Measurements from ENCODE around the gene AQP2.
A peak's percentile ranks its signal among the peaks of the same experiment; 100 is the strongest.

Gene AQP2

DNA sequence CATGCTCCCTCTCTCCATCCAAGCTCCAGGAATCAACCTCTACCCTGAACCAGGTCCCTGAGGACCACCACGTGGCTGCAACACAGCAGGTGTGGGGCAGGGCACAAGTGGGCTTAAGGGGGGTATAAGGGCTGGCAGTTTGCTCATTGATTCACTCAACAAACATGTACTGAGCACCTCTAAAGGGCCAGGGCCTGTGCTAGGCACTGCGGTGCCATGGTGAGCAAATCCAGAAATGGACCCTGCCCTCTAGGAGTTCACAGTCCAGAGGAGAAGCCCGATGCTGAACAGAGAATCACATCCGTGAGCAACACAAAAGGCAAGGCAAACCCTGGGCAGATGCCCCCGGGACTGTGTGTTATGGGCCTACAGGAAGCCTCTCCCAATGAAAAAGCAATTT is 6.5 kb upstream of the AQP2 start:
- no peaks in the 10 kb centered on the region for H3K27me3 ChIP-seq (ENCODE audit: control insufficient read depth, low read length)
- no peaks in the 10 kb centered on the region for H3K36me3 ChIP-seq (ENCODE audit: control insufficient read depth, low read length)
- H3K9me2 ChIP-seq (replicated peaks; ENCODE audit: control insufficient read depth, low read length), result no peaks in the 10 kb centered on the region
- 0 out of 2 replicates have a peak, but pooled peaks cover 2% of the 10 kb centered on the region for H3F3A ChIP-seq (ENCODE audit: control insufficient read depth, insufficient read depth)
- no peaks in the 10 kb centered on the region for H3K9me3 ChIP-seq (ENCODE audit: control insufficient read depth, insufficient read depth, low read length)
- no peaks in the 10 kb centered on the region for H3K79me2 ChIP-seq (ENCODE audit: control insufficient read depth, low read length)
- no peak overlapping the region for H3K4me3 ChIP-seq (ENCODE audit: low read length)
- TF ChIP-seq, protein P1, sequence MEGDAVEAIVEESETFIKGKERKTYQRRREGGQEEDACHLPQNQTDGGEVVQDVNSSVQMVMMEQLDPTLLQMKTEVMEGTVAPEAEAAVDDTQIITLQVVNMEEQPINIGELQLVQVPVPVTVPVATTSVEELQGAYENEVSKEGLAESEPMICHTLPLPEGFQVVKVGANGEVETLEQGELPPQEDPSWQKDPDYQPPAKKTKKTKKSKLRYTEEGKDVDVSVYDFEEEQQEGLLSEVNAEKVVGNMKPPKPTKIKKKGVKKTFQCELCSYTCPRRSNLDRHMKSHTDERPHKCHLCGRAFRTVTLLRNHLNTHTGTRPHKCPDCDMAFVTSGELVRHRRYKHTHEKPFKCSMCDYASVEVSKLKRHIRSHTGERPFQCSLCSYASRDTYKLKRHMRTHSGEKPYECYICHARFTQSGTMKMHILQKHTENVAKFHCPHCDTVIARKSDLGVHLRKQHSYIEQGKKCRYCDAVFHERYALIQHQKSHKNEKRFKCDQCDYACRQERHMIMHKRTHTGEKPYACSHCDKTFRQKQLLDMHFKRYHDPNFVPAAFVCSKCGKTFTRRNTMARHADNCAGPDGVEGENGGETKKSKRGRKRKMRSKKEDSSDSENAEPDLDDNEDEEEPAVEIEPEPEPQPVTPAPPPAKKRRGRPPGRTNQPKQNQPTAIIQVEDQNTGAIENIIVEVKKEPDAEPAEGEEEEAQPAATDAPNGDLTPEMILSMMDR (IDR thresholded peaks at IDR 0.05; ENCODE audit: low read depth, low read length, poor library complexity, severe bottlenecking), result no peak
- no peak for TF ChIP-seq EZH2phosphoT487 (IDR thresholded peaks at IDR 0.05; ENCODE audit: borderline replicate concordance, low read length)
- H3K4me2 ChIP-seq (ENCODE audit: low read length), result no peak overlapping the region
- peaks cover 12% of the 10 kb centered on the region for H3K4me1 ChIP-seq (ENCODE audit: control insufficient read depth, low read length)
- H4K20me1 ChIP-seq (ENCODE audit: control insufficient read depth, insufficient read depth, low read depth, low read length), result no peaks in the 10 kb centered on the region
- no peak overlapping the region for H3K27ac ChIP-seq (ENCODE audit: low read depth, low read length)

DNA sequence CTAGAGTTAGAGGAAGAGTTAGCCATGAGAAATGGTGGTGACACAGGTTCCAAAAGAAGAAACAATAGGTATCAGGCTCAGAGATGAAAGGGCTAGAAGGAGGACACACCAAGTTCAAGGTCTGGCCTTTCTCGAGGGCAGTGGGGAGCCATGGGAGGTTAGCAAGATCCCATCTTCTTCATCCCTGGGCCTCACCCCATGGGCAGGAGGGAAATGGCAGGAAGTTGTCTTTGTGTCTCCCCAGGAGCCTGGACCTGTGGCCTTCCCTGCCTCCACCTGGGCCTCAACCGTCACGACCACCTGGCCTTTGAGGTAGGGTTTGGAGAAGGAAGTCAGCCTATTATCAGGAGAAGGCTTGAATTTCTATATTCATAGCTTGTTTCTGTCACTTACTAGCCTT is 5.8 kb upstream of the AQP2 start:
- no peaks in the 10 kb centered on the region for H3K9me2 ChIP-seq (replicated peaks; ENCODE audit: control insufficient read depth, low read length)
- H4K20me1 ChIP-seq (ENCODE audit: control insufficient read depth, insufficient read depth, low read depth, low read length), result no peaks in the 10 kb centered on the region
- H3F3A ChIP-seq (ENCODE audit: control insufficient read depth, insufficient read depth), result 0 out of 2 replicates have a peak, but pooled peaks cover 2% of the 10 kb centered on the region
- no peak overlapping the region for H3K4me3 ChIP-seq (ENCODE audit: low read length)
- H3K4me1 ChIP-seq (ENCODE audit: control insufficient read depth, low read length), result peaks cover 12% of the 10 kb centered on the region
- H3K9me3 ChIP-seq (ENCODE audit: control insufficient read depth, insufficient read depth, low read length), result no peaks in the 10 kb centered on the region
- TF ChIP-seq, protein P1 (IDR thresholded peaks at IDR 0.05; ENCODE audit: low read depth, low read length, poor library complexity, severe bottlenecking), result no peak
- TF ChIP-seq EZH2phosphoT487 (IDR thresholded peaks at IDR 0.05; ENCODE audit: borderline replicate concordance, low read length), result no peak
- H3K27ac ChIP-seq (ENCODE audit: low read depth, low read length), result no peak overlapping the region
- H3K36me3 ChIP-seq (ENCODE audit: control insufficient read depth, low read length), result no peaks in the 10 kb centered on the region
- no peaks in the 10 kb centered on the region for H3K27me3 ChIP-seq (ENCODE audit: control insufficient read depth, low read length)
- H3K4me2 ChIP-seq (ENCODE audit: low read length), result 0 out of 2 replicates have a peak overlapping the region, but pooled peaks have one; percentile 72
- no peaks in the 10 kb centered on the region for H3K79me2 ChIP-seq (ENCODE audit: control insufficient read depth, low read length)

DNA sequence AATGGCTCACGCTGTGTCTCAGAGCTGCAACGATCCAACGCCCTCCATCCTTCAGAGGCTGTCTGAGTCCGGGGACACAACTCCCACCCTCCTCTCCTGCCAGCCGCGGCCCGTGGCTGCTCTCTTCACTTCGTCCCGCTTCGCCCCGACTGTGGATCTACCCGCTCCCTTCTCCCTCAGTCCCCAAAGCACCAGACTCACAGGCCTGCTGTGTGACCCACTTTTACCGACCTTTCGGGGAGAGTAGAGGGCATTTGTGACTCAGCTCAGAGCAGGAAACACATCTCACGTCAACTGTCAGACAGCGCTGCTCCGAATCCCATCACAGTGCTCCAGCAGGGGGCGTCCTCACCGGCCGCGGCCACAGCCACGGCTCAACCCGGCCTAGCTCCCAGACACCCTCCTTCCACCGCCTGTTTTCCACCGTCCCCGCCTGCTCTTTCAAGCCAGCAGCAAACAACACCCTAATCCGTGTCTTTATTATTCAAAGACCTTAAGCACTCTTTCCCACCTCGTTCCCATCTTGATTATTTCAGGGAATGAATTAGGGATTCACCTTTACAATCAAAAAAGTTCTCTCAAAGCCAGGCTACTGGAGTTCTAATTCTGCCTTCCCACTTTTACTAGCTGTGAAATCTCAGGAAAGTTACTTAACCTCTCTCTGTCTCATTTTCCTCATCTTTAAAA is 5.0 kb upstream of the AQP2 start:
- Histone ChIP-seq H3F3A (ENCODE audit: control insufficient read depth, insufficient read depth) (0 out of 2 replicates have a peak, but pooled peaks cover 2% of the 10 kb centered on the region), H3K27ac (ENCODE audit: low read depth, low read length) (no peak overlapping the region), H3K9me2 (replicated peaks; ENCODE audit: control insufficient read depth, low read length) (no peaks in the 10 kb centered on the region), H3K4me3 (ENCODE audit: low read length) (peak overlapping the region; percentile 67), H3K36me3 (ENCODE audit: control insufficient read depth, low read length) (no peaks in the 10 kb centered on the region), H3K4me1 (ENCODE audit: control insufficient read depth, low read length) (peaks cover 12% of the 10 kb centered on the region), H3K79me2 (ENCODE audit: control insufficient read depth, low read length) (no peaks in the 10 kb centered on the region), H3K9me3 (ENCODE audit: control insufficient read depth, insufficient read depth, low read length) (no peaks in the 10 kb centered on the region), H3K27me3 (ENCODE audit: control insufficient read depth, low read length) (no peaks in the 10 kb centered on the region), H3K4me2 (ENCODE audit: low read length) (peak overlapping the region; percentile 72), H4K20me1 (ENCODE audit: control insufficient read depth, insufficient read depth, low read depth, low read length) (no peaks in the 10 kb centered on the region)
- TF ChIP-seq, protein P1 (IDR thresholded peaks at IDR 0.05; ENCODE audit: low read depth, low read length, poor library complexity, severe bottlenecking), result peak; percentile 94
- no peak for TF ChIP-seq EZH2phosphoT487 (IDR thresholded peaks at IDR 0.05; ENCODE audit: borderline replicate concordance, low read length)
